BLaER1 (cell line): Measurements from ENCODE around the gene KRT71.
A peak's percentile ranks its signal among the peaks of the same experiment; 100 is the strongest.

Experiments used
- H3K27ac ChIP-seq: shearing (Covaris generic); formaldehyde crosslinking; 2 replicates; pipeline ENCODE4 v1.8.1; 2022
- H3K27me3 ChIP-seq: shearing (Covaris generic); formaldehyde crosslinking; 2 replicates; pipeline ENCODE4 v1.8.1; 2022
- H3K36me3 ChIP-seq: shearing (Covaris generic); formaldehyde crosslinking; 2 replicates; pipeline ENCODE4 v1.8.1; 2022
- H3K4me1 ChIP-seq: shearing (Covaris generic); formaldehyde crosslinking; 2 replicates; pipeline ENCODE4 v1.8.1; 2022
- H3K4me2 ChIP-seq: shearing (Covaris generic); formaldehyde crosslinking; 2 replicates; pipeline ENCODE4 v1.8.1; 2022
- H3K4me3 ChIP-seq: shearing (Covaris generic); formaldehyde crosslinking; 2 replicates; pipeline ENCODE4 v1.8.1; 2022
- H3K9ac ChIP-seq: shearing (Covaris generic); formaldehyde crosslinking; 2 replicates; pipeline ENCODE4 v1.8.1; 2022
- H3K9me3 ChIP-seq: shearing (Covaris generic); formaldehyde crosslinking; 2 replicates; pipeline ENCODE4 v1.8.1; 2022
- H4K20me1 ChIP-seq: shearing (Covaris generic); formaldehyde crosslinking; 2 replicates; pipeline ENCODE4 v1.8.1; 2022
- Cebpa-rat ChIP-seq: shearing (Covaris generic); IDR thresholded peaks from 2 replicates; pipeline ENCODE4 v1.8.1; 2022

Gene KRT71

GRCh38 chr12:52499806-52500560 lies 53.0 kb downstream of the KRT71 start:
- H3K4me1 ChIP-seq = peaks cover 24% of the 10 kb centered on the region
- no peak overlapping the region for H3K27ac ChIP-seq
- H3K36me3 ChIP-seq = no peaks in the 10 kb centered on the region
- H3K9me3 ChIP-seq = no peaks in the 10 kb centered on the region
- no peak for TF ChIP-seq Cebpa-rat
- H3K9ac ChIP-seq = no peak overlapping the region
- no peak overlapping the region for H3K4me2 ChIP-seq
- no peaks in the 10 kb centered on the region for H3K27me3 ChIP-seq
- H3K4me3 ChIP-seq = no peak overlapping the region
- H4K20me1 ChIP-seq = no peaks in the 10 kb centered on the region

DNA sequence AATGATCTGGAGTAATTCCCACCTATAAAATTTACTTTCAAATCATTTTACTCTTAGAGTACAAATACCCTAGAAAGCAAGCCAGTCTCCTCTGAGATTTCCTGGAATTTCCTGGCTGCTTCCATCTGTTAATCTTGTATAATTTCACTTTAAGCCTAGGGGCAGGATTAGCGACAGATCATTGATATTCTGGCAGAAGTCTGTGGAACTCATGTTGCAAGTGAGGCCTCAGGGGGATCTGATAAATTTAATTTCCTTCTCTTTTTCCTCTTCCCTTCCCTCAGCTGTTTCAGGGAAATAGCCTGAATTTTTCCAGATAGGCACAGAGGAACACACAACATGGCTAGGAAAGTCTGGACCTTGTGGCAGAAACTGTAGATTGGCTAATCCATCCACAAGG lies 54.0 kb downstream of the KRT71 start:
- TF ChIP-seq Cebpa-rat = no peak
- no peak overlapping the region for H3K4me2 ChIP-seq
- H3K4me3 ChIP-seq = no peak overlapping the region
- H3K9me3 ChIP-seq = no peaks in the 10 kb centered on the region
- no peaks in the 10 kb centered on the region for H3K27me3 ChIP-seq
- no peaks in the 10 kb centered on the region for H4K20me1 ChIP-seq
- no peak overlapping the region for H3K9ac ChIP-seq
- H3K27ac ChIP-seq = no peak overlapping the region
- H3K4me1 ChIP-seq = peaks cover 24% of the 10 kb centered on the region
- H3K36me3 ChIP-seq = no peaks in the 10 kb centered on the region

DNA sequence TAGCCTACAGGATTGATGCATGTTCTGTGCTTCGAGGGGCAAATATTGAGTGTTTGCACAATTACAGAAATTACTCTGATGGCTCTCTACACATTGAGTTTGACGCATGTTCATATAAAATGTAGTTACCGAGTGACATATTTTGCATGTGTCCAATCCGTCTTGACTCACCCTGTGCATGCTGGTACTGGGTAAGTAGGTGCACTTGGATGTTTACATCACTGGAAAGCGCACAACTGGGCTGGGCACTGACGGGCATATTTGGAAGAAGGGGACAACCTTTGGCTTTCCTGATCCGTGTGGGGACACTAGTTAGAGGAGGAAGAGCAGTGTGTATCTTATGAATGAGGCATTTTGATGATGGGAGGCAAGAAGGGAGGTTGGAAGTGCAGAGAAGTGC lies 55.0 kb downstream of the KRT71 start:
- Histone ChIP-seq H3K4me2 (no peak overlapping the region), H3K4me1 (peaks cover 24% of the 10 kb centered on the region), H3K27ac (no peak overlapping the region), H3K9ac (no peak overlapping the region), H3K27me3 (no peaks in the 10 kb centered on the region), H3K36me3 (no peaks in the 10 kb centered on the region), H3K4me3 (no peak overlapping the region), H3K9me3 (no peaks in the 10 kb centered on the region), H4K20me1 (no peaks in the 10 kb centered on the region)
- no peak for TF ChIP-seq Cebpa-rat

GRCh38 chr12:52496590-52497071 lies 56.3 kb downstream of the KRT71 start:
- H3K4me3 ChIP-seq = no peak overlapping the region
- H3K36me3 ChIP-seq = no peaks in the 10 kb centered on the region
- H3K27ac ChIP-seq = no peak overlapping the region
- peaks cover 24% of the 10 kb centered on the region for H3K4me1 ChIP-seq
- peak overlapping the region; percentile 41 for H3K4me2 ChIP-seq
- no peak for TF ChIP-seq Cebpa-rat
- no peak overlapping the region for H3K9ac ChIP-seq
- no peaks in the 10 kb centered on the region for H3K27me3 ChIP-seq
- no peaks in the 10 kb centered on the region for H3K9me3 ChIP-seq
- no peaks in the 10 kb centered on the region for H4K20me1 ChIP-seq

GRCh38 chr12:52496054-52496453 lies 56.9 kb downstream of the KRT71 start:
- H3K27me3 ChIP-seq = no peaks in the 10 kb centered on the region
- no peaks in the 10 kb centered on the region for H3K9me3 ChIP-seq
- H3K36me3 ChIP-seq = no peaks in the 10 kb centered on the region
- H3K4me1 ChIP-seq = peaks cover 24% of the 10 kb centered on the region
- no peak for TF ChIP-seq Cebpa-rat
- H3K4me3 ChIP-seq = no peak overlapping the region
- peak overlapping the region; percentile 41 for H3K4me2 ChIP-seq
- H4K20me1 ChIP-seq = no peaks in the 10 kb centered on the region
- H3K27ac ChIP-seq = no peak overlapping the region
- H3K9ac ChIP-seq = no peak overlapping the region

DNA sequence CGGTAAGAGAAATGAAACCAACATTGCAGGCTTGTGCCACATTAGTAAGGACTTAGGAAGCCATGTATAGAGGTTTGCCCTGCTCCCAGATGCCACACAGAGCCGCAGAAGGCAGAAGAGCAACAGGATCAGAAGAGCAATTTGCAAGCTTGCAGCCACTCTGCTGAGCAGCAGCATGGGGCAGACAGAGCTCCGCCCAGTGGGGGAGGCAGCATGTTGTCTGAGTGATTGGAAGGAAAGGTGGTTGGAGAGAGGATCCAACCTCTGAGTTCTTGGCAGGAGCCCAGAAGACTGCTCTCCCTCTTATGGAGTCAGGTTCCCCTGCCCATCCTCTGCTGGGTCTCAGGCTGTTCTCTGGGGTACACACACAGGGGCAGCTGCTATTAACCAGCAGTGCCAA lies 57.6 kb downstream of the KRT71 start:
- Histone ChIP-seq H3K4me3 (no peak overlapping the region), H3K9me3 (no peaks in the 10 kb centered on the region), H3K4me2 (peak overlapping the region; percentile 41), H3K4me1 (peaks cover 24% of the 10 kb centered on the region), H3K27me3 (no peaks in the 10 kb centered on the region), H3K36me3 (no peaks in the 10 kb centered on the region), H4K20me1 (no peaks in the 10 kb centered on the region), H3K9ac (no peak overlapping the region), H3K27ac (no peak overlapping the region)
- TF ChIP-seq Cebpa-rat = no peak

DNA sequence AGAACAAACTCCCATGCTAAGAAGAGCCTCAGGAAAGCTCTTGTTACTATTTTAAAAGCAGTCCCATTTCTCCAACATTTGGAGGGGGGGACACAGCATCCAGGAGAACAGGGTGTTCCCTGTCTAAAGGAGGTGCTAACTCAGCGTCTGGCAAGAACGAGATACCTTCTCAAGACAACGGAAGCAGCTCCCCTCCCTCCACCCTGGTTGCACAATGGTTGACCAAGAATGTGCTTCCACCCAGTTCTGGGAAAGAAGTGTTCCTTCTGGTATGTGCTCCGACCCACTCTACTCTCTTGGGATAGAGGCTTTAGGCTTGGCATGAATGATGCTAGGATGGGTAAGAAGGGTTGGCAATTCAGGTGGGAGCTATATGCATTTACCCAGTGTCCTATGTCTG lies 58.4 kb downstream of the KRT71 start:
- Histone ChIP-seq H3K36me3 (no peaks in the 10 kb centered on the region), H3K4me2 (no peak overlapping the region), H3K27ac (no peak overlapping the region), H3K4me3 (no peak overlapping the region), H3K4me1 (peaks cover 24% of the 10 kb centered on the region), H3K9ac (no peak overlapping the region), H3K9me3 (no peaks in the 10 kb centered on the region), H3K27me3 (no peaks in the 10 kb centered on the region), H4K20me1 (no peaks in the 10 kb centered on the region)
- no peak for TF ChIP-seq Cebpa-rat

DNA sequence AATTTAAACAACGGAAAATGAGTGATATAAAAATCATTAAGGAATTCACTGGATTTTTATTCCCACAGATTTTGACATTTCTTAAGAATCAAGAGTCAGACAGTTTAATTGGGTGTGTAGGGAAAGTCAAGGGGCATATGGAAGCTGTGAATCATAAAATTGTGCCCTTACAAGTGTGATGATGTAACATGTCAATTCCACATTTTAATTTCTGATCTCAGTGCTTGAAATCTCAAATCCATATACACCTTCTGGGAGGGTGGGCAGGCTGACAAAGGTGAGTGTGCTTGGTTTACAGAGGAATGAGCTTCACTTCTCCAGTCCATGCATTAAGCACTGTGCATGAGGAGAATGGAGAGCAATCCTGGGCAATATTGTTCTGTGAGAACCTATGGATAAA lies 58.8 kb downstream of the KRT71 start:
- H4K20me1 ChIP-seq = no peaks in the 10 kb centered on the region
- no peak overlapping the region for H3K4me3 ChIP-seq
- H3K4me1 ChIP-seq = peaks cover 24% of the 10 kb centered on the region
- TF ChIP-seq Cebpa-rat = no peak
- no peak overlapping the region for H3K9ac ChIP-seq
- no peaks in the 10 kb centered on the region for H3K36me3 ChIP-seq
- H3K9me3 ChIP-seq = no peaks in the 10 kb centered on the region
- no peaks in the 10 kb centered on the region for H3K27me3 ChIP-seq
- H3K4me2 ChIP-seq = no peak overlapping the region
- H3K27ac ChIP-seq = no peak overlapping the region
